Effector CD8-positive, alpha-beta T cell (primary cell): ENCODE measurements around the gene CELF4.

Experiments
- DNase-seq: peaks from one replicate; lab custom pipeline; 2025; lab: John Stamatoyannopoulos, UW

CELF4 gene

GRCh38 chr18:37318360-37319355 is 246.9 kb downstream of the CELF4 start:
- no peak for DNase-seq

- DNase-seq, result no peak
Observed at GRCh38 chr18:37317486-37317885, 248.1 kb downstream of the CELF4 start.

GRCh38 chr18:37316468-37316867 is 249.1 kb downstream of the CELF4 start:
- no peak for DNase-seq

GRCh38 chr18:37315935-37316334 is 249.7 kb downstream of the CELF4 start:
- no peak for DNase-seq

DNA sequence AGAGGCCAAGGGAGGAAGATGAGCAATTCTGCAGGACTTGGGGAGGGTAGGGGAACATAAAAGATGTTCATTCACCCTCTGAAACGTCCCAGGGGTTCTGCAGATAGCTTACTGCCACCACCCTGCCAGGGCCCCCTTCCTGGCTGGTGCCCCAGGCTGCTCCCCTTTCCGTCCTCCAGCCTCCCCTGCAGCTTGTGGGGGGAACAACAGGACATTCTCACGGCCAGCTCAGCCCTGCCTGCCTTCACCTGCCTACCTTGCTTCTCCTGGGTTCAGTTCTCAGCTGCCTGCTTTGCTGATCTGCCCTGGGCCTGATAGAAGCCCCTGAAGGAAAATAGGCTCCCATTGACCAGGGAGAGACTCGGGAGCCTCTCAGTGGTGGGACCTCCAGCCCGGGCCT is 251.1 kb downstream of the CELF4 start:
- no peak for DNase-seq

GRCh38 chr18:37313624-37314023 is 252.0 kb downstream of the CELF4 start:
- no peak for DNase-seq

DNA sequence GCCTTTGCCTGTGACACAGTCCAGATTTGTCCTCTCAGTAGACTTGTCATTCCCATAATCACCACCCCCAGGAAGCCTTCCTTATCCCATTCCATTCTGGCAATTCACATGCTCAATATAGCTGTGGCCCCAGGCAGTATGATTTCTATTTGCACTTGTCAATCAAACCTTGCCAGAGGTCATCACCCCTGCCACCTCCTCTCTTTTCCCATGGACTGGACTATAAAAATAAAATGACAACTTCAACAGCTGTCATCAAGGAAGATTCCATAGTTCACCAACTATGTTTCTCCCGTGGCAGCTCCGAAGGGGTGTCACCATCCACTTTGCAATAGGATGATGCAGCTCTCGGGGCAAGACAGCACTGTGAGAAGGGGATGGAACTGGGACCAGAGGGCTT is 255.7 kb downstream of the CELF4 start:
- DNase-seq, result no peak

- no peak for DNase-seq
Observed at GRCh38 chr18:37309059-37309458, 256.5 kb downstream of the CELF4 start.

- DNase-seq, result no peak
Observed at GRCh38 chr18:37307181-37307580, 258.4 kb downstream of the CELF4 start.

GRCh38 chr18:37306432-37306831 is 259.2 kb downstream of the CELF4 start:
- DNase-seq, result no peak

DNA sequence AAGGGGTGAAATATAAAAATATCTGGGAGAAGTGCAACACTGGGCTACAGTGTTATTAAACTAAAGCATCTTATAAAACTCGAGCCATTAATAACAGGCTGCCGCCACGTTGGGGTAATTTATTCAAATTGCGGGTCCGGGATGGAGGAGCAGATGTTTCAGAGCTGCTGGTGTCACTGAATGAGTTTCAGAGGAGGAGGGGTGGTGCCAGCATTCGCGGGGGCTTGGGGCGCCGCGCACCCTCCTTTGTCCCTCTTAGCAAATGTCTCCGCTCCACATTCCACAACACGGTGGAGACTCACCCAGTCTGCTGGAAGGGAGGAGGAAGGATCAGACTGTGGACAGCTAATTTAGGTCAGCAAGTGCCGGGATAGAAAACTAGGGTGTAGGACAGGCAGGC is 260.5 kb downstream of the CELF4 start:
- no peak for DNase-seq

- no peak for DNase-seq
Observed at GRCh38 chr18:37304012-37304680, 261.5 kb downstream of the CELF4 start.

DNA sequence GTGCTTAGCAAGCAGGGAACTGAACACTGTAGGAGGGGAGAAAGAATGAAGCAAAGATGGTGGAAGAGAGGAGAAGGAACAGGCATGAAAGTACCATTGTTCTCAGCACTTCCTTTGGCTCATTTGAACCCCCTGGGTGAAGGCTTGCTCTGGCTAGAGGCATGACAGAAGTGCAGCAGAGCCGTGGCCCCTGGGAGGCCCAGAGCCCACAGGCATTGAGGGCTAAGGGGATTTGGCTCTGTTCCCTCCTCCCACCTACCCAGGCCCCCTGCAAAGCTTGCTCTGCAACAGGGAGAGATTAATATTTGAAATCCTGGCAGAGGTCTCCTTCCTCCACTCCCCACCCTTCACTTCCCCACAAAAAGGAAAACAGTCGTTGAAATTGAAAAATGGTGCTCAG is 262.6 kb downstream of the CELF4 start:
- DNase-seq, result no peak

- no peak for DNase-seq
Observed at GRCh38 chr18:37302519-37302918, 263.1 kb downstream of the CELF4 start.

DNA sequence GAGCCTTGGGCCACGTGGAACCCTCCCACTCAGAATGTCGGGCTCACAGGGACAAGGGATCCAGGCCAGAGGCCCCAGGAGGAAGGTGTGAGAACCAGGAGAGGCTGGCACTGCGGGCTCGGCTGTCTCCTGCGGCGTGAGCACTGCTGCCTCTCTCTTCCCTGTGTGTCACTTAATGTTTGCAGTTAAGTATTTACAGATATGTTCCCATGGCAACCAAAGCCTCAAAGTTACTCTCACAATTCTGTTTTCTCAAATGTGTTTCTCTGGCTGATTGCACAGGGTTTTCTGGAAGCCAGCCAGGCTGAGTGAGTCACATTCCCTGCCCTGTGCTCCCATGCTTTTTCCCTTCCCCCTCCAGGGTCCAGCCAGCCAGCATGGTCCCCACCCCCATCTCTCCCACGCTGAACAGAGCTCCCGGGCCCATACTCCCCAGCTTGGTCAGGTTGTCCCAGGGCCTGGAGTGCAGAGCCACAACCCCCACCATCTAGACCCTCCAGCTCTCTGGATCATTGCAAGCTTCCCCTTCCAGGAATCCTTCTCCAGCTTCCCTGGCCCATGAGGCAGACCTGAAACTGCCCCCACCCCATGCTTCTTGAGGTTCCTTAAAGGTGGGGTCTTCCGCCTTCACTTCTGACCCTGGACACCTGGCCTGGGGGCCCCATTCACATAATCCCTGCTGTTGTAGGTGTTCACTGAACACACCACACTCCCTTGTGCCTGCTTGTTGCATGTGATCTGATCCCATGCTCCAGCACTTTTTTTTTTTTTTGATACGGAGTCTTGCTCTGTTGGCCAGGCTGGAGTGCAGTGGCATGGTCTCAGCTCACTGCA is 265.9 kb downstream of the CELF4 start:
- DNase-seq, result no peak

- no peak for DNase-seq
Observed at GRCh38 chr18:37298816-37299215, 266.8 kb downstream of the CELF4 start.

DNA sequence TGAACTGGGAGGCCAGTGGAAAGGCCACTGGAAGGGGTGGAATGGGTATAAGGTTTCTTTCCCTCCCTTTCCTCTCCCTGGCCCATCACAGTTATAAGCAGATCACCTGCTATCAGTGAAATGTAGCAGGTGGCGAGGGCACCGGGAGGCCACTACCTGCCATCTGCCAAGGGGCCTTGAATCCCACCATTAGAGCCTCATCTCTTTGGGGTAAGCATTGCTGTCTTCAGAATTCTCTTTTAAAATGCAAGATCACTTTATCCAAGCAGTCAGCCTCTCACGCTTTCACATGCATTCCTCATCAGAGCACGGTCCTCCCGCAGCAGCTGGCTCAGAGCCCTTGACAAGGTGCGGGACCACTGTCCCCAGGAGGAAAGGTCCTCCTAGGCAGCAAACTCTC is 268.5 kb downstream of the CELF4 start:
- no peak for DNase-seq

DNA sequence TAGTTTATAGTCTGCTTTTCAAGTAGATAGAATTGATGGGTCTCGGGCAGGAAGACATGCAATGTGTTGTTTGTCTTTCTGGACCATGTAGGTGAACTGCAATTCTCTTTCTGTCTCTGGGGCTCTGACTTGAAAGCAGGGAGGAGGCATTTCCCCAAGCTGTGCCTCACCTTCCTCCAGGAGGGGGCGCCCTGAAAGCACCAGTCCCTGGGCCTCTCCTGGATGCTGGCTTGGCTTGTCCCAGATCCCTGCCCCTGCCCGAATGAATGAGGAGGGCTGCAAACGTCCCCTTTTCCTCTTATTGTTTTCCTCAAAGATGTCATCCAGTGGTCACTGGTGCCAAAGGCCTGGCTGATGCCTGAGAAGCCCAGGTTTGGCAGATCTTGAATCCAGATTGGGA is 270.6 kb downstream of the CELF4 start:
- DNase-seq, result no peak

- no peak for DNase-seq
Observed at GRCh38 chr18:37293359-37293758, 272.2 kb downstream of the CELF4 start.

DNA sequence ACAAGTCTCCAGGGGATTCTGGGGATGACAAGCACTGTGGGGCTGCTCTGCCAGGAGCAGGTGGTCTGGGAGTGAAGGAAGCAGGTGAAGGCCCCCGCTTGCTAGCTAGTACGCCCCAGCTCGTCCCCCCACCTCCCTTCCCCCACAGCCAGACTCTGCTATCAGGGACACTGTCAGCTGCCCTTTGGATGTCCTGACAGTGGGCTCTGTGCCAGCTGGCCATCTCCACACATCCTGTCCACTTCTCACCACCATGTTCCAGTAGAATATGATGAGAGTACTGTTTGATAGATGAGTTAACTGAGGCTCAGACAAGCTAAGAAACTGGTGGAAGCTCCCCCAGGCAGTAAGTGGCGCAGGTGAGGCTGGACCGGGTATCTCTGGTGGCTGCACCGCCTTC is 276.2 kb downstream of the CELF4 start:
- no peak for DNase-seq

GRCh38 chr18:37287601-37288000 is 278.0 kb downstream of the CELF4 start:
- no peak for DNase-seq

GRCh38 chr18:37286801-37287200 is 278.8 kb downstream of the CELF4 start:
- no peak for DNase-seq
